UCSD-AML1 (cell line): ENCODE measurements around the gene DNTT.

Experiments
- DNase-seq: peaks from one replicate; lab custom pipeline; 2025; ENCODE audit not compliant: unreplicated experiment; lab: John Stamatoyannopoulos, UW

DNTT gene

DNA sequence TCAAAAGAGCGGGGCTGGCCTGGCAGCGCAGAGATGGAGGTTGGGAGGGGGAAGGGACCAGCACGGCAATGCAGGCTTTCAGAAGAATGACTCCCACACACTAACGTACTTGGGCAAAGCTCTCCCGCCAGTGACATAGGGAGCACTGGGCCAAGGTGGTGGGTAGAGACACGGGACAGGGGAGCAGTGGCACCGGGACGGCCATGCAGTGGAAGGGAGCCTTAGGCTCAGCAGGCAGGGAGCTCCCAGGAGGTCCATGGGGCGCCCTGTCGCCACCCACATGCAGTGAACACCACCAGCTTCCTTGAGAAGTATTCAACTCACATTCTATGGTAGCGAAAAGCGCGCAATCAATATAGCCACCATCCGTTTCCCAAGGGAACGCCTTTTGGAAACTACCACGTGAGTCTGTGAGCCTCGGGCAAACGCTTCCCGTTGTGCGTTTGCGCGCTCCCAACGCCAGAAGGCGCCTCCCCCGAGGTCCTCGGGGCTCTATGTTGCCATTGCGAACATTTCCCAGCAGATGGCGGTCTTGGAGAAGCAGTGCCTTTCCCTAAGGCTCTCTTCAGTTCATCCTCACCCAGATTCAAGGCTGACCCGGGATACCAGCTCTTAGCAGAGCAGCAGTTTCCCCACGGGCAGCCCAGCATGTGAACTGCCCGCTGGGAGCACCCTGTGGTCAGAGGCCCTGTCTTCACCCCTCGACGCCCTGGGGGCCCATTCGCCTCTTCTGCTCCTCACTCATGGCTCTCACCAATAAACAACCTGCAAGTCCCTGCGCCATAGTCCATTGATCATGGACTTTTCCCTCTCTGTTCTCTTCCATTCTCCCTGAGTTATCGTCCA is 71.0 kb downstream of the DNTT start:
- DNase-seq = peak; percentile 82

- no peak for DNase-seq
These were observed 72.2 kb downstream of the DNTT start for GRCh38 chr10:96376483-96376882.

GRCh38 chr10:96377816-96378294 is 73.6 kb downstream of the DNTT start:
- DNase-seq = no peak

DNA sequence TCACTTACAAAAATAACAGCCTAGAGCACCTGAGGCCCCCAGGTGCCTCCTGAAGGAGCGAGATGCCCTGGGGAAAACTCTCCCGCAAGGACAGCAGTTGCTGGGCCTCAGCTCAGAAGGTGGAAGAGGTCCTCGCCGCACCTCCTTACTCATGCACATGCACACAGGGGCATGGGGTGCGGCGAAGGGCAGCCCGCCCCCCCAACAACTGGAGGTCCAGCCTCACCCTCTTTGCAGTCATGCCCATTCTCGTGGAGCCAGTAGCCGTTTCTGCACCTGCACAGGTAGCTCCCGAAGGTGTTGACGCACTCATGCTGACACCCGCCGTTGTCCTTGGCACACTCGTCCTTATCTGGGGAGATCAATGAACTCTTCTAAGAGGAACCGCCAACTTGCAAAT is 74.5 kb downstream of the DNTT start:
- no peak for DNase-seq

DNA sequence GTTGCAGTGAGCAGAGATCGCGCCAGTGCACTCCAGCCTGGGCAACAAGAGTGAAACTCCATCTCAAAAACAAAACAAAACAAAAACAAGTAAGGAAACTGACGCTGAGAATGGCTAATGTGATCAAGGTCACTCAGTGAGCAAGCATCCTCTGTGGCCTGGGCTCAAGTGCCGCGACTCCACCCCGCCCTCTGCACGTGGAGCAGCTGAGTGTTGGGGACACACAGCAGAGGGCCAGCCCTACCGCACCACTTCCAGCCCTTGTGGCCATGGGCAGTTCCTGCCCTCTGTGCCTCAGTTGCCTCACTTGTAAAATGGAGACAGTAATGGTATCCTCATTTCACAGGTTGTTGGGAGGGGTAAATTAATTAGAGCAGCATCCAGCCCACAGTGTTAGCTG is 75.5 kb downstream of the DNTT start:
- no peak for DNase-seq

- DNase-seq = peak; percentile 39
These were observed 76.6 kb downstream of the DNTT start for GRCh38 chr10:96380821-96381220.

DNA sequence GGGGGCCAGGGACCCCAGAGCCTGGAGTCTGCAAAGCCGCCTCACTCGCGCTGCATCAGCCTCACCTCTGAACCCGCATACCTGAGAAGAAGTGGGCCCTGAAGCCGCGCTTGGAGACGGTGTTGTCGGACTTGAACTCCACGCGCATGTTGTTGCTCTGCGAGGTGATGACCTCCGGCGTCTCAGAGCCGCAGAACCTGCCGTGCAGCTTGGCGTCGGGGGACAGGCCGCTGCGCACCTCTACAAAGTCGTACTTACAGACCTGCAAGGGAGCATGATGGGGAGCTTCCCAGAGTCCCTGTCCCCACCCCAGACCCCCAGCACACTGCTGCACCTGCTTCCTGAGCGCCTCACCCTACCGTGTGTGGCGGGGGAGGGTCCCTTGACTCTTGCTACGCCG is 80.3 kb downstream of the DNTT start:
- no peak for DNase-seq

- DNase-seq = no peak
These were observed 82.9 kb downstream of the DNTT start for GRCh38 chr10:96387161-96387560.

DNA sequence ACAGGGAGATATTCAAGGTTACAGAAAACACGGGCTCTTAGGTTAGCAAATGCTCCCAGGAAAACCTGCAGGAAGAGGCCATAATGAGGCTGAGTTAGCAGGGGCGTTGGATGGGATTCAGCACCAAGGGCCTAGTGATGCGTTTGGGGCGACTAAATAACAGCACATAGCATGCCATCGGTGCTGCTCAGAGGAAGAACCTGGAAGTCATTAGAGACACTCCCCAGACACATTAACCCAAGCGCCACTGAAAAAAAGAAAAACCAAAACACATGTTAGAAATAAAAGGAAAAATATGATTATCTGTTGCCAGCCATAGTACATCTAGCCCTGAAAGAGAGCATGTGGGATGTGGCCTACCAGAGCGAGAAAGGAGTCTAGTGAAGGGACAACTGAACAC is 83.4 kb downstream of the DNTT start:
- DNase-seq = no peak
